ENCODE results near the gene ASXL3.

Gene ASXL3

GRCh38 chr18:33577685-33578517 is at the start of gene ASXL3:
Gene ASXL3 (plus strand): TSS chr18:33578219. CDS start chr18:33578632, 413 bp downstream.
- Histone ChIP-seq H3K4me1 (ENCODE audit: insufficient read depth, insufficient read length) (peaks cover 3% of the 10 kb centered on the region), H3K9ac (ENCODE audit: insufficient read length, low read depth) (peak within 1 kb of the TSS; percentile 76), H3K36me3 (ENCODE audit: insufficient read depth, insufficient read length, low read length) (no peaks in the 10 kb centered on the region), H3K4me3 (ENCODE audit: insufficient read length, low read depth) (peak within 1 kb of the TSS; percentile 80), H3K27me3 (ENCODE audit: insufficient read depth, insufficient read length) (peaks cover 32% of the 10 kb centered on the region), H3K9me3 (ENCODE audit: insufficient read depth, low read length) (no peaks in the 10 kb centered on the region)
- no peak for TF ChIP-seq ZNF274 (IDR thresholded peaks at IDR 0.05; ENCODE audit: low read depth, low read length)
- no peak for TF ChIP-seq SUZ12 (IDR thresholded peaks at IDR 0.05; ENCODE audit: extremely low read depth, insufficient read depth, insufficient read length)
- TF ChIP-seq YY1 (IDR thresholded peaks at IDR 0.05; ENCODE audit: insufficient read depth, insufficient read length) = no peak
- DNase-seq (ENCODE audit: low read depth, low spot score) = no peak

GRCh38 chr18:33532978-33533377 is 45.0 kb upstream of the ASXL3 start:
- H3K36me3 ChIP-seq (ENCODE audit: insufficient read depth, insufficient read length, low read length) = no peaks in the 10 kb centered on the region
- H3K9ac ChIP-seq (ENCODE audit: insufficient read length, low read depth) = no peak overlapping the region
- no peak overlapping the region for H3K4me3 ChIP-seq (ENCODE audit: insufficient read length, low read depth)
- TF ChIP-seq YY1 (IDR thresholded peaks at IDR 0.05; ENCODE audit: insufficient read depth, insufficient read length) (no peak), SUZ12 (IDR thresholded peaks at IDR 0.05; ENCODE audit: extremely low read depth, insufficient read depth, insufficient read length) (no peak), ZNF274 (IDR thresholded peaks at IDR 0.05; ENCODE audit: low read depth, low read length) (no peak)
- H3K4me1 ChIP-seq (ENCODE audit: insufficient read depth, insufficient read length) = no peaks in the 10 kb centered on the region
- no peak for DNase-seq (ENCODE audit: low read depth, low spot score)
- H3K9me3 ChIP-seq (ENCODE audit: insufficient read depth, low read length) = no peaks in the 10 kb centered on the region
- no peaks in the 10 kb centered on the region for H3K27me3 ChIP-seq (ENCODE audit: insufficient read depth, insufficient read length)

DNA sequence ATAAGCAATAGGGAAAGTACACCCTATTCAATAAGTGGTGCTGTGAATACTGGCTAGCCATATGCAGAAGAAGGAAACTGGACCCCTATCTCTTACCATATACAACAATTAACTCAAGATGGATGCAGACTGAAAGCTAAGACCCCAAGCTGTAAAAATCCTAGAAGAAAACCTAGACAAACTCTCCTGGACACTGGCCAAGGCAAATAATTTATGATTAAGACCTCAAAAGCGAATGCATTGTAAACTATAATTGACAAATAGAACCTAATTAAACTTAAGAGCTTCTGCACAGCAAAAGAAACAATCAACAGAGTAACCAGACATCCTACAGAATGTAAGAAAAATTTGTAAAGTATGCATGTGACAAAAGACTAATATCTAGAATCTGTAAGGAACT is 41.1 kb upstream of the ASXL3 start:
- H3K9me3 ChIP-seq (ENCODE audit: insufficient read depth, low read length) = no peaks in the 10 kb centered on the region
- H3K27me3 ChIP-seq (ENCODE audit: insufficient read depth, insufficient read length) = no peaks in the 10 kb centered on the region
- no peaks in the 10 kb centered on the region for H3K36me3 ChIP-seq (ENCODE audit: insufficient read depth, insufficient read length, low read length)
- no peaks in the 10 kb centered on the region for H3K4me1 ChIP-seq (ENCODE audit: insufficient read depth, insufficient read length)
- no peak overlapping the region for H3K9ac ChIP-seq (ENCODE audit: insufficient read length, low read depth)
- no peak for DNase-seq (ENCODE audit: low read depth, low spot score)
- no peak overlapping the region for H3K4me3 ChIP-seq (ENCODE audit: insufficient read length, low read depth)
- TF ChIP-seq SUZ12 (IDR thresholded peaks at IDR 0.05; ENCODE audit: extremely low read depth, insufficient read depth, insufficient read length) (no peak), YY1 (IDR thresholded peaks at IDR 0.05; ENCODE audit: insufficient read depth, insufficient read length) (no peak), ZNF274 (IDR thresholded peaks at IDR 0.05; ENCODE audit: low read depth, low read length) (no peak)

GRCh38 chr18:33538418-33539042 is 39.5 kb upstream of the ASXL3 start:
- no peak for TF ChIP-seq ZNF274 (IDR thresholded peaks at IDR 0.05; ENCODE audit: low read depth, low read length)
- no peak for TF ChIP-seq SUZ12 (IDR thresholded peaks at IDR 0.05; ENCODE audit: extremely low read depth, insufficient read depth, insufficient read length)
- TF ChIP-seq YY1 (IDR thresholded peaks at IDR 0.05; ENCODE audit: insufficient read depth, insufficient read length) = no peak
- no peak overlapping the region for H3K9ac ChIP-seq (ENCODE audit: insufficient read length, low read depth)
- DNase-seq (ENCODE audit: low read depth, low spot score) = no peak

GRCh38 chr18:33540392-33540791 is 37.6 kb upstream of the ASXL3 start:
- no peaks in the 10 kb centered on the region for H3K9me3 ChIP-seq (ENCODE audit: insufficient read depth, low read length)
- H3K4me3 ChIP-seq (ENCODE audit: insufficient read length, low read depth) = no peak overlapping the region
- no peak overlapping the region for H3K9ac ChIP-seq (ENCODE audit: insufficient read length, low read depth)
- H3K4me1 ChIP-seq (ENCODE audit: insufficient read depth, insufficient read length) = no peaks in the 10 kb centered on the region
- TF ChIP-seq SUZ12 (IDR thresholded peaks at IDR 0.05; ENCODE audit: extremely low read depth, insufficient read depth, insufficient read length) (no peak), ZNF274 (IDR thresholded peaks at IDR 0.05; ENCODE audit: low read depth, low read length) (no peak), YY1 (IDR thresholded peaks at IDR 0.05; ENCODE audit: insufficient read depth, insufficient read length) (no peak)
- H3K36me3 ChIP-seq (ENCODE audit: insufficient read depth, insufficient read length, low read length) = no peaks in the 10 kb centered on the region
- DNase-seq (ENCODE audit: low read depth, low spot score) = no peak
- no peaks in the 10 kb centered on the region for H3K27me3 ChIP-seq (ENCODE audit: insufficient read depth, insufficient read length)

More at GRCh38 chr18:33538418-33539042, 39.5 kb upstream of the ASXL3 start:
- no peaks in the 10 kb centered on the region for H3K27me3 ChIP-seq (ENCODE audit: insufficient read depth, insufficient read length)
- no peaks in the 10 kb centered on the region for H3K9me3 ChIP-seq (ENCODE audit: insufficient read depth, low read length)
- H3K36me3 ChIP-seq (ENCODE audit: insufficient read depth, insufficient read length, low read length) = no peaks in the 10 kb centered on the region
- no peak overlapping the region for H3K4me3 ChIP-seq (ENCODE audit: insufficient read length, low read depth)
- no peaks in the 10 kb centered on the region for H3K4me1 ChIP-seq (ENCODE audit: insufficient read depth, insufficient read length)

DNA sequence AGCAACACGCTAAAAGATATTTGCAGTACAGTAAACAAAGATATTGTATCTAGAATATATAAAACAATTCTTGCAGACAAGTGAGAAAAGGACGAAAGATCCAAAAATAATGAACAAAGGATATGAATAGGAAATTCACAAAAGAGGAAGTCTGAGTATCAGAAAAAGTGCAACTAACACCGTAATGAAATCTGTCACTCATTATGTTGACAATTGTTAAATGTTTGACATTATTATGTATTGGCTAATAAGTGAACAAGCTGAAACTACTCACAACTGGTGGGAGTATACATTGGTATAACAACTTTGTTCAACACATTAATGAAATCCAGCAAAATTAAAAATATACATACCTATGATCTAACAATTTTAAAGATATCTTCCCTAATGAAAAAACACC is 36.7 kb upstream of the ASXL3 start:
- H3K4me1 ChIP-seq (ENCODE audit: insufficient read depth, insufficient read length) = no peaks in the 10 kb centered on the region
- no peak for DNase-seq (ENCODE audit: low read depth, low spot score)
- H3K9me3 ChIP-seq (ENCODE audit: insufficient read depth, low read length) = no peaks in the 10 kb centered on the region
- no peak overlapping the region for H3K4me3 ChIP-seq (ENCODE audit: insufficient read length, low read depth)
- H3K36me3 ChIP-seq (ENCODE audit: insufficient read depth, insufficient read length, low read length) = no peaks in the 10 kb centered on the region
- H3K27me3 ChIP-seq (ENCODE audit: insufficient read depth, insufficient read length) = no peaks in the 10 kb centered on the region
- TF ChIP-seq SUZ12 (IDR thresholded peaks at IDR 0.05; ENCODE audit: extremely low read depth, insufficient read depth, insufficient read length) (no peak), YY1 (IDR thresholded peaks at IDR 0.05; ENCODE audit: insufficient read depth, insufficient read length) (no peak)
- no peak overlapping the region for H3K9ac ChIP-seq (ENCODE audit: insufficient read length, low read depth)

DNA sequence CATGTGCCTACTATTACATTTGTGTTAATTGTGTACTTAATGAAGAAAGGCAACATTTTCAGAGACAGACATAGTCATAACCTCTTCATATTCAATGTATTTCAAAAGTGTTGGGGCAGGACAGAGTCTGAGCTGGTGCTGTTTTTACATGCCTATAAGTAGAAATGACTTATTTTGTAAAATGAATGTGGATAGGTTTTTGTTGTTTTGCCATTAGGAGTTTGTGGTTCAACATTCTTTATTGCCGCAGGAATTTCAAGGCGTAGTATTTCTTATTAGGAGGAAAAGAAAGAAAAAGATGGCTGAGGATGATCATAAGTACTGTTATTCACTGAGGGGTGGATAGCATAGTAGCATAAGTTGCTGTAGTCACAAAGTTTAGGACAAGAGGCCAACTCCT is 21.2 kb upstream of the ASXL3 start:
- no peak for DNase-seq (ENCODE audit: low read depth, low spot score)
- no peaks in the 10 kb centered on the region for H3K4me1 ChIP-seq (ENCODE audit: insufficient read depth, insufficient read length)
- TF ChIP-seq ZNF274 (IDR thresholded peaks at IDR 0.05; ENCODE audit: low read depth, low read length) (no peak), SUZ12 (IDR thresholded peaks at IDR 0.05; ENCODE audit: extremely low read depth, insufficient read depth, insufficient read length) (no peak), YY1 (IDR thresholded peaks at IDR 0.05; ENCODE audit: insufficient read depth, insufficient read length) (no peak)
- H3K27me3 ChIP-seq (ENCODE audit: insufficient read depth, insufficient read length) = no peaks in the 10 kb centered on the region
- no peaks in the 10 kb centered on the region for H3K9me3 ChIP-seq (ENCODE audit: insufficient read depth, low read length)
- H3K4me3 ChIP-seq (ENCODE audit: insufficient read length, low read depth) = no peak overlapping the region
- no peak overlapping the region for H3K9ac ChIP-seq (ENCODE audit: insufficient read length, low read depth)
- H3K36me3 ChIP-seq (ENCODE audit: insufficient read depth, insufficient read length, low read length) = no peaks in the 10 kb centered on the region

Data from NT2/D1 (cell line).